ENCODE measurements around the gene C1orf116.

C1orf116 gene

DNA sequence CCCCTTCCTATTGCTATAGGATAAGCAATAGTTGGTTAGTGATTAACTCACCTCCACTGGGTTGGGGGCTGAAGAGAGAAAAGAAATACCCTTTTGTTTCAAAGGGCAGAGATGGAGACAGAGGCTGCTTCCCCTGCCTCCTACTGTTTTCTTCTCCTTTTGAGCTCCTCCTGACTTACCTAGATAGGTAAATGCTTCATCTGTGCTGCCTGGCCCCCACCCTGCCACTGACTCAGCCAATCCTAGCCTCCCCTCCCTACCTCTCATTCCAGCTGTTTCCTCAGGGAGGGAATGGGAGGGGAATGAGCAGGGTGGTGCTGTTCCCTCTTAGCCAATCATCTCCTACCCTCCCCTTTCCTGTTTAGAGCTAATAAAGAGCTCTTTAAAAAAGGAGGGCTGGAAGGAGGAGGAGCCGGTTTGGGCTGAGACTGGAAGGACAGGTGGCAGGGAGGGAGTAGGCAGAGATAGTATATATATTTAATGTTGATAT is at the start of gene C1orf116:
Gene C1orf116, minus strand, starts transcription at position 229 of the 490 bp plus-strand sequence. CDS start 5,158 bp downstream, outside the sequence.
- DNase-seq (ENCODE audit: low spot score) = no peak

DNA sequence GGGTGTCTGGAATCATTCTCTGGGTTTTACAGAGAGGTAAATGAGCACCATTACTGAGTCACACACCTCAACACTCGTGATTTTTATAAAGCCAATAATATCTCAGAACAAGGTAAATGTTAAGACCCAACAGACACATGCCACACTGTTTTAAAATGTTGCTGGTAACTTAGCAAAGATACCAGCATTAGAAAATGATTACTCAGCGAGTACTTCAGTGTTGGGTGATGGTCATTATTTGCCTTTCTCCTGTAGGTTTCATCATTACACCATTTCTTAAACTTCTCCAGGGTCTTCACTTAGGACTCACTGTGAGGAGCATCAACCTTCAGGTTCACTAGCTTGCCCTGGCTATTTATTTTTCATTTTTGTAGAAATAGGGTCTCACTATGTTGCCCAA is 49.2 kb upstream of the C1orf116 start:
- no peak for DNase-seq (ENCODE audit: low spot score)

DNA sequence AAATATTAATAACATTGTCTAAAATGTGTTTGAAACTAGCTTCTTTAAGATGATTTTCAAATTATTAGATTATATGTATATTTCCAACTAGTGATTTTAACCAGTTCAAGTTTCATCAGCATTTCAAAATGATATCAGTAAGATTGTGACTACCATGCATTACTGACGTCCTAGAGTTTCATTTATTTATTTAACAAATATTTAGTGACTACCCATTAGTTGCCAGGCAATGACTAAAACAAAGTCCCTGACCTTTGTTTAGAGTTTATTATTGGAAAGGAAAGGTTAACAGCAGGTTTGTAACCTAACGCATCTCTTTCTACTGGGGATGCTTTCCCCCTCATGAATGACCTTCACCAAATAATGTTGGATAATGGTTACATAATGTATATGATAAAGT is 48.5 kb upstream of the C1orf116 start:
- DNase-seq (ENCODE audit: low spot score) = no peak

DNA sequence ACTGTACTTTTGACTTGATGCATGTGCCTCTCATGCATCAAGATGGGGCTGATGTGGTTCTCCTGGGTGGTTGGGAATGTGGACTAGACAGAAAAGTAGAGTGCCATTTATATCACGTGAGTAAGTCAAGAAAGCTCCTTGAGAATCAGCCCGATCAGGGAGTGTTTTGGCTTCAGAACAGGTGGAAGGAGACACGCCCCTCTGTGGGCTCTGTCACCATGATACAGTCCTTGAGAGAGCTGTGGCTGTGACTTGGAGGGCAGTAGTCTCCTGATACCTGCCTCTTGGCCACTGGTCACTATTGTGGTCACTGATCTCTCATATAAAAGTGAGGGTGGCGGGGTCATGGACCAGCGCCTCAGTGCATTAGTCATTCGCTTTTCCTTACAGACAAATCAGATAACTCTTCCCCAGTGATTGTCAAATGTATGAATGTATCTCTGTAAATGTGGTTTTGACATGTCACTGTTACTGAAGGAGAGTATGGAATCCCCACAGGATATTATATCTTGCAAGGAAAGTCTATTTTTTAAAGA is 47.2 kb upstream of the C1orf116 start:
- DNase-seq (ENCODE audit: low spot score) = no peak

DNA sequence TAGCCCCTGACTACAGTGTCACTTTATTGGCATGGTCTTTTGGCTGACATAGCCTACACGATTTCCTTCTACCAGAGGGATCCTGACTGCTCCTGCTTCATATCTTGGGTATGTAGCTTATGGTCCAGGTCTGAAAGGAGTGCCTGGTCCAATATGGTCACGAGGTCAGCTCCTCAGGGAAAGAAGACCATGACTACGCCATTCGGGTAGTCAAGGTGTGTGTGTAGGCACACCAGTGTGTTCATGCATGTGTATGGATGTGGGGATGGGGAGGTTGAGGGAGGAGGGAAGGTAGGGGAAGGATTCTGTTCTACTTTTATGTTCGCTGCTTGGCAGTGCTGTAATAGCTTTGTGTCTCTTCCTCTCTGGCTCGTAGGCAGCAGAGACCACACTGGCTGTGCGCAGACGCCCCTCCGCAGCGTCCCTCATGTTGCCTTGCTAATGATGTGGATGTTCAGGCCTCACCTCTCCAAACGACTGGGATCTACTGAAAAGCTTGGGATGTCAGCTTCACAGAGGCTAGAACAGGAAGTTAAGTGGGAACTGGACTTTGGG is 46.1 kb upstream of the C1orf116 start:
- DNase-seq (ENCODE audit: low spot score) = no peak

DNA sequence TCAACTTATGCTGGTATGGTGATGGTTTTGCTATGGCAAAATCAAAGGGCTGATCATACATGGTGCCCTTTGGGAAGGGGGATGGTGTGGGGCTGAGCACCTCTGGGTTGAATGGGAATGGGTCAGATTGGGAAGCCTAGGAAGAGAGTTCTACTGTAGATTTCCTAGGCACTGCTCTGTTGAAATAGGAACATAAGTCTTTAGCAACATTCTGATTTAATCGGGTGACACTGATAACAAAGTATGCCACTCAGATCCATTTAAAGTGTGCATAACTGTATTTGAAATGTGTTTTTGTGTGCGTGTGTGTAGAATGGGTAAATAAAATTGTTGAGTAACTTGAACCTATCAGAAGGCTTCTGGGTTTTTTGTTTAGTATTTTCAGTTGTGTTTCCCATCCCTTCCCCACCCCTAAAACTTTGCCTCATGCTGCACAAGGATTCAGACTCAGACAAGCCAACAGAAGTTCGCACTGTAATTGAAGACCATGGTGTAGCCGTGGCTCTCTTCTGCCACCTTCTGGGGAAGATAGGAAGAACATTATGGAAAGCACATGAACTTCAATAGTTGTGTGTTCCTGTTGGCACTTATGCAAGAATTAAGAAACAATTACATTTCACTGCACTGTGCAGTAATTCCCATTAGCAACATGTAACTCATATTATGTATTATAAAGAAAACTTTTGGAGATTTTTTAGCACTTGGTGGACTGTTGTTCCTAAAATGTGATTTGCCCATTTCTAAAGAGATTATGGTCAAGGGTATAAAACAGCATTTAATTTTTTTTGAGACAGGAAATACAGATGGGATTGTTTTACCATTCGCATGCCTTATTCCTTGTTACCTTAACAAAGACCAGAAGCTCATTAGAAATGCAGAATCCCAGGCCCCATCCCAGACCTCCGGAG is 45.2 kb upstream of the C1orf116 start:
- peak; percentile 74 for DNase-seq (ENCODE audit: low spot score)

DNA sequence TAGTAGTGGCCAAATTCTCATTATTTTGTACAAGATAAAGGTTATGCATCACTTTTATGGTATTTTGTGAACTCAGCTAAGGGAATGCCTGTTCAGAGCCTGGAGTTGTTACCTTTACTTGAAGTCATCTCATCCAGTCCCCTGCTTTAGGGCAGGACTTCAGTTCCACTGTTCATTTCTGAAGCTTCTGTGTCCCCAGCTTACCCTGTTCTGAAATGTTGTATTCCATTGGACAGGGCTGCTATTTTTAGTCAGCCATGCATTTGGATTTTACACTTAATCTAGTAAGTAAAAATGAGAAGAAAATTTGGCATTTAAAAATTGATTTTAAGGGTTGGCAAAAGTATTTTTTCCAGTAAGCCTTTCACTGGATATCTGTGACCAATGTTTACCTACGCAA is 44.5 kb upstream of the C1orf116 start:
- no peak for DNase-seq (ENCODE audit: low spot score)

DNA sequence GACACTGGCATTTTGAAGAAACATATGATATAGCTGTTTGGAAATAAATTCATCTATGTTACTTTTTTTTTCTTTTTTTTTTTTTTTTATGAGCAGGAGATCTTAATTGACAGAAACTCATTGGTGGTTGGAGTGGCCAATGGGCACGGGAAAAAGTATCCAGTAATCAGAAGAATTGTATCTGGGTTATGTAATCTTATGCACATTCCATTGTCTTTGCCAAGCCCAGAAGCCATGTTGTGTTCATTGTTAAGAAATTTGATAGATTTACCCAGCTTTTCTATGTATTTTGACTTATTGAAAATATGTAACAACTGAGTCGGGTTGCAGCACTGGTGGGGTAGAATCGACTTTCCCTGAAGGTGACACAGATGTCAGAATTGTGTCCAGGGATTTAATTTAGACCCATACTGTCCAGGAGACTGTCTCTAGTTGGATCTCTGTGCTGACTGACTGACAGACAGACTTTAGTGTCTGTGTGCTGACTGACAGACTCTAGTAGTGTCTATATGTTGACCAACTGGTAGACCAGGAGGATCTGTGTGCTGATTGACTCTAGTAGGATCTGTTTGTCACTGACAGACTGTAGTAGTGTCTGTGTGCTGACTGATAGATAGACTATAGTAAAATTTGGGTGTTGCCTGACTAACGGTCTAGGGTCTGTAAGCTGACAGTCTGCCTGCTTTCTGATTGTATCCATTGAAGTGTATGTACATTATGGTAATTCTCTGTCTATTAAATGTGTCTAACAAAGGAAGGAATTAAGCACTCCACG is 43.8 kb upstream of the C1orf116 start:
- DNase-seq (ENCODE audit: low spot score) = no peak

DNA sequence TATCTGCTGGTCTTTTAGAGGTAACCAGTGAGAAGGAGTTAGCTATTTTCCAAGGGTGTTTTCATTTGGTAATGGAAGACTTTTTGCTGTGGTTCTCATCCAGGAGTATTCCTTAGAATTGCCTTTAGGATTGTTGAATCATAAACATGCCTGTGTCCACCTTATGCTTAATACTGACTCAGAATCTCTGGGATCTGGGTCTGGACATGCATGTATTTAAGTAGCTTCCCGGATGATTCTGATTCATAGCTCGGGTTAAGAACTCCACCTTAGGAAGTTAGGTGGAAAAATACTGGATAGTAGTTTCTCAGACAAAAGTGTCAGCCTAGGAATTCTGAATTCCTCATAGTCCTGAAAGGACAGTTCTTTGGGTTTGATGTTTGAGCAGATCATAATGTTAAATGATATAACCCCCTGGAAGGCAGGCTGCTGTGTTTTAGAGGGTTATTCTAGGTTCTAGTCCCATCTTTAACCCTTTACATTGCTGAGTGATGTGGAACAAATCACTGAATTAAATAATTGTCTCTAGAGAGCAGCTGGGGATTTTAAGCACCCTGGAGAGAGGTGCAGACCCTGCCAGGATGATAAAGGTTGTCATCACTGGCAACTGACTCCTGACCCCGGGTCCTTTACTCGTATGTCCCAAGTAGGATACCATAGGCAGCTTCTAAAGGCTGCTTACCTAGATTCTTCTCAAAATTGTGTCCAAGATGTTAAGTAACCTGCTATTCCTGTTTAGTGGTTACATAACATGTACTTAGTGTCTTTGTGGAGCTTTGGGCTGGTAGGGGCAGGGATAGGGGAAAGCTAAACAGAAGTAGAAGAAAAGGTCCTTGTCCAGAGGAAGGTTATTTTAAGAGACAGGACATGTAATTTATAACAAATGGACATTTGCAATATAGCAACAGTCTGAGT is 41.6 kb upstream of the C1orf116 start:
- no peak for DNase-seq (ENCODE audit: low spot score)

DNA sequence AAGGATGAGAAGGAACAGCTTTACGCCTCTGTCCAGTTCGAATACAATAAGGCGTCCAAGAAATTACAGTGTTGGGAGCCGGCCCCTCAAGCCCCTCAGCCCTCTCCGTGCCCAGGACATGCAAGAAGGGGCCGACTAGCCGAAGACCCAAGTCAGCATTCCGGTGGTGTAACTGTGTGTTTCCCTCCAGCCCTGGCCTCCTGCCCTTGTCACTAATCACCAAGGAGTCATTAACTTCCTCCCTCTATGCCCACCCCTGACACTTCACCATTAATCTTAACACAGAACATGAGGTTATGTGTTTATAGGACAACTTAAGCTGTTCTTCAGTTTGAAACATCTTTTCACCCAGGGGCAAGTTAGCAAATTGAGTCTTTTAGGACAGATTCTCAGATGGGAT is 39.7 kb upstream of the C1orf116 start:
- no peak for DNase-seq (ENCODE audit: low spot score)

DNA sequence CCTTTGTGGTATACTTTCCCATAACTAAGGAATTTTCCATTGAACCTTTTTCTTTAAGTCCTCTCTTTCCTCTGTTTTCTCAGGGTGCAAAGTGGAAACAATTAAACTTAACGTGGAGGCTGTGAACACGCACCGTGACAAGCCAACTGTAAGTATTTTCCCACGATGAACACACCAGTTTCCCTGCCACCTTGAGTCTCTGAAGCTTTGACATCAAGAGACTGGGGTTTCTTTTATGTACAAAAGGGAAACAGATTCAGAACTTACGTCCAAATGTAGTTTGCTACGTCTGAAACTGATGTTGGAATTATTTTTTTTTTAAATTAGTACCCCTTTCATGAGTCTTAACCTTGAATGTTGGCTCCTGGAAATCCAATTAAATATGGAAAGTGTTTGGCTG is 38.9 kb upstream of the C1orf116 start:
- no peak for DNase-seq (ENCODE audit: low spot score)

DNA sequence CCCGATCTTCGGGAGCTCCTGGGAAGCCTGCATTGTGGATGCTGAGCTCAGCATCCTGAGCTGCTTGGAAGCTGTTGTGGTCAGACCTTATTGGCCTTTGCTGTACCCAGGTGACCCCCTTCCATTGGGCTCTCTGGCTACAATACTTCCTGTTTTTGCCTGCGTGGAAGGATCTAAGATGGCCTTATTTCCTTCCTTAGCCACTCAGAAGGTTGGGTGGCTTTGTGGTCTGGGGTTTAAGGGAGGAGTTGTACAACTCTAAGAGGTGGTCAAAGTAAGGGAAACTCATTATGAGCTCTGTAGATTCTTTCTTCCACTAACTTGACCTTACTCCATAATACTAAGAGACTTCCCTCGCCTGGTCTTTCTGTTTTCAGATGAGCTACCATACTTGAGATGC is 38.3 kb upstream of the C1orf116 start:
- no peak for DNase-seq (ENCODE audit: low spot score)

DNA sequence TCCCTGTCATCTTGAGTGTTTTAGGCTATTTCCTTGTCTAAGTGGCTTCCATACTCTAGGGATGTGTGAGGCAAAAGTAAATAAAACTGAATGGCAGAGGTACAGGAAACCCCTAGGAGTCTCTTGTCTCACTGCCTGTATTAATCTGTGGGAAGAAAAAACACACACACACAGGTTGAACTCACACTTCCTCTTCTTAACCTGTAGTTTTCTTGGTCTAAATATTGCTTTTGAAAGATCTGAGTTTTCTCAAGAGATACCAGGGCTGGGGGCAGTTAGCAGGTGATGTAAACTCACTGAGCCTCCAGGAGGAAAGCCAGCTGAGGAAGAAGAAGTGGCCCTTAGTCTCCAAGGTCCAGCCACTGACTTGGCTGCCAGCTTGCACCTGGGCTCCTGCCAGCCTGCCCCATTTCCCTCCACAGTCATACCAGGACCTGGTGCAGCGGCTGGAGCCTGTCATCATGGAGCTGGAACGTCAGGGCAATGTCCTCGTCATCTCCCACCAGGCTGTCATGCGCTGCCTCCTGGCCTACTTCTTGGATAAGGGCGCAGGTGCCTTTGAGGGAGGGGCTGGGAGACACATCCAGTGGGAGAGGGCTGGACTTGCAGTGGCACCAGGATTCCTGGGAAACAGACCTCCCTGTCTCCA is 37.4 kb upstream of the C1orf116 start:
- DNase-seq (ENCODE audit: low spot score) = no peak

DNA sequence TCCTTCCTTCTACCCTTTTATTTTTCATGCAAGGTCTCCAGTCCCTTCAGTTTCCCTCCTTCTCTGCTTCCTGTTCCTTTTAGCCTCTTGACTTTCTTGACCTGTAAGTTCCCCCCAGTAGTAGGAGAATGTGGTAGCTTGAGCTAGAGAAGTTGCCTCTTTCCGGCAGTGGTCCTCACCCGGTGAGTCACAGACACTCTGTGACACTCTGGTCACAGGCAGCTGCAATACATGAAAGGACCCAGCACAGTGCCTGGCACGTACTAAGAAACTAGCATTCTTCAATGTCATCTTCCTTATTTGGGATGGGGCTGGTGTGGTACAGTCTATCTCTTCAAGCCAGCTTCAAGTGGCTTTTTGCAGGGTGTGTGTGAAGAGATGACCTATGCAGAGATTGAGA is 36.5 kb upstream of the C1orf116 start:
- DNase-seq (ENCODE audit: low spot score) = no peak

DNA sequence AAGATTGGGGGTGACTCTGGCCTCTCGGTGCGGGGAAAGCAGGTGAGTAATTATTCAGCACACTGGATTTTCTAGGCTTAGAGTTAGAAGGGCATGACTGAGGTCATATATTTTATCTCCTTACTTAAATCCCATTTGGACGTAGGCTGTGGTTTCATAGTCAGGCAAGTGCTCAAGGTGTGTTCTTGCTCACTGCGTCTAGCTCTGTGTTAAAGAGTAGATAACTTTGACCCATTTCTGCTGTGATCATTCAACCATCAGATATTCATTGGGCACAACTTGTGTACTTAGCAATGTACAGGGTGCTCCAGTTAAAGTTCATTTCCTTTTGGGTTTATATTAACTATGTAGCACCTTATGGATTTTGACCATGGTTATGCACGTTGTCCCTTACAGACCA is 35.1 kb upstream of the C1orf116 start:
- no peak for DNase-seq (ENCODE audit: low spot score)

DNA sequence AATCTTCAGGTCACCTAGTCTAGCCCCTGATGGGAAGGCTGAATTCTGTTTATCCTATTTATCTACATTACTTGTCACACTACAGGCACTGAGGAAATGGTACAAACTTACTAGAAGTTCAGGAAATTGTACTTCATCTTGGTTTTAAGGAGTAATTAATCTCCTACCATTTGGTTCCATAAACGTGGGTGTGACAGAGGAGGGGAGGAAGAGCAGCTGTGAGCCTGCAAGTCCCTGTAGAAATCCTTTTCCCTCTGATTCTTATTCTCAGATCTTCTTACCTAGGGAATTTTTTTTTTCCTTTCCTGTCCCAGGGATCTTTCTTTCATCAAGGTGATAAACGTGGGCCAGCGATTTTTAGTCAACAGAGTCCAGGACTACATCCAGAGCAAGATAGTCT is 34.6 kb upstream of the C1orf116 start:
- no peak for DNase-seq (ENCODE audit: low spot score)

DNA sequence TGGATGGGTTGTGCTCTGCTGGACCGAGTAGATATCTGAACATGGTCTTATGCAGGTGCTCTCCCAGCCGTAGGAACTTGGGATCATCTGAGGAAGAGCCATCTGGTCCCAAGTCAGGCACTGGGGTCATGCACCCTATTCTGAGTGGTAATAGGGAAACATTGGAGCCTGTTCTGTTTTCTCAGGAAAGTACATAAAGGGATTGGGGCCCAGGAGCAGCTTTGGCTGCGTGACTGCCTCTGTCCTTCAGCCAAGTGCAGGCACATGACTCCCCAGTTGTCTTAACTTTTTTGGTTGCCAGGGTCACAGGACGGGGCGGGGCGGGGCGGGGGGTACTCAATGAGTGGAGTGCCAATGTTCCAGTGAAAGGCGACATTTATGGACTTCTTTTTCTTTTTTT is 32.0 kb upstream of the C1orf116 start:
- DNase-seq (ENCODE audit: low spot score) = no peak

DNA sequence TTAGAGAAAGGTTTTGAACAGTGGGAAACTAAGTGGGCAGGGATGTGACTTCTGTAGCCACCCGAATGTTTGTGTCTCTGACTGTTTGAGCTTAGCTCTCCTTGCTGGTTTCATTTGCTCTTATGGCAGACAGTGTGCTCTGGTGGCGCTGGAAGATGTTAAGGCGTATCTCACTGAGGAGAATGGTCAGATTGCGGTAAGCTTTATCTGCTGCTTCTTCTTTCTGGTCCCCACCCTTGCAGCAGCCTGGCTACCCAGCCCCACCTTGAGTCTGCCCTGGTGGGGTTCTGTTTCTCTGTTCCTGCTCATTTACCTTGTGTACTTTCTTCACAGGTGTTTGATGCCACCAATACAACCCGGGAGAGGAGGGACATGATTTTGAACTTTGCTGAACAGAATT is 30.5 kb upstream of the C1orf116 start:
- no peak for DNase-seq (ENCODE audit: low spot score)

DNA sequence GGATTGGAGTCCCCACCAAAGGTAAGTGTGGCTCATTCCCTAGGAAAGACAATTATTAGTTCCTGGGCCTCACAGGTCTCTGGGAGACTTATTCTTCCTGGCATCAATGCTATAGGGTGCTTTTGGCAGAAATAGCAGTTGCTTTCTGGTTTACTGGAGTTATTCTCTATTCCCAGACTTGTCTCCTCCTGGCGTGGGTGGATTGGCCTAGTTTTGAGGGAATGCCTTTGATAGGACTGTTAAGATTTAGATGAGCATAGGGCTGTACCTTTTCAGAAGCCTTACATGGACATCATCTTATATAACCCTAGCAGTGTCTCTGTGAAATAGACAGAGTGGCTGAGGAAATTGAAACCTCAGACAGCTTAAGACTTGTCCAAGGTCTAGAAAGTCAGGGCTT is 29.5 kb upstream of the C1orf116 start:
- DNase-seq (ENCODE audit: low spot score) = no peak

DNA sequence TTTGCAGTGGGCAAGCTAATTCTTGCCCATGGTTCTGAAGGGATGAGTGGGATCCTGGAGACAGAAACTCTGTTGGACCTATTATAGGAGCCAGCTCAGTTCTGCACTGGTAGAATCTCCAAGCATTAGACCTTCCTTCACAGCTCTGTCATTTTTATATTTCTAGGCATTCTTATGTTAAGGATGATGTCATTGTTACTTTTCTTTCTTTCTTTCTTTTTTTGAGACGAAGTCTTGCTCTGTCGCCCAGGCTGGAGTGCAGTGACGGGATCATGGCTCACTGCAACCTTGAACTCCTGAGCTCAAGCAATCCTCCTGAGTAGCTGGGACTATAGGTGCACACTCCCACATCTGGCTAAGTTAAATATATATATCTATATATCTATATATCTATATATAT is 28.0 kb upstream of the C1orf116 start:
- DNase-seq (ENCODE audit: low spot score) = no peak

DNA sequence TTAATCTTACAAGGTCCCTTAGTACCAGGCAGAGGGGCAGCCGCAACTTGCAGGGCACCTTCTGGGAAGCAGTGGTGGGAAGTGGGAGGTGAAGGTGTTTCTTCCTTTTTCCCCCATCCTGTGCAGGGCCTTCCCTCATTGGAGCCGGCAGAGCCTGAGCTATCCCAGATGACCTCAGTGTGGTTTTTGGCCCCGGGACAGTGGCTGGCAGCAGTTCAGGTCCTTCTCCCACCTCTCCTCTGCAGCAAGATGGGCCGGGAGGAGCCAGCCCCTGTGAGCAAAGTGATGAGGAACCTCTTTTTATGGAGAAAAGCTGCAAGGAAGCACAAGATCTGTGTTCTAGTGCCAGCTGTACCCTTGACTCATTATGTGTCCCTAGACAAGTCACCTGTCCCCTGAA is 27.3 kb upstream of the C1orf116 start:
- no peak for DNase-seq (ENCODE audit: low spot score)
